ENCODE results near the gene KLK6. TPM values are rescaled to one million over a fixed set of nuclear protein-coding genes. Genes with fewer than 3 reads are reported as not detected.
A peak's percentile ranks its signal among the peaks of the same experiment; 100 is the strongest.

KLK6 gene
- total and polyA plus RNA-seq, 3 experiments from 2014 or later: not detected

GRCh38 chr19:50982186-50982585 is 12.8 kb upstream of the KLK6 start:
- Histone ChIP-seq H3K9me3 (ENCODE audit: low read length) (no peaks in the 10 kb centered on the region), H3K4me3 (ENCODE audit: low read length) (no peak overlapping the region), H3K27me3 (ENCODE audit: insufficient read depth, low read length, poor library complexity, severe bottlenecking) (no peaks in the 10 kb centered on the region), H3K27ac (ENCODE audit: low read depth, low read length) (no peak overlapping the region), H3K36me3 (ENCODE audit: insufficient read depth, low read length) (no peaks in the 10 kb centered on the region), H3K4me1 (ENCODE audit: insufficient read depth, low read length) (no peaks in the 10 kb centered on the region)
- CTCF ChIA-PET: no interaction called here
- H3K27ac Mint-ChIP-seq: no peak overlapping the region
- no peak overlapping the region for H3K4me3 Mint-ChIP-seq
- no peaks in the 10 kb centered on the region for H3K9me3 Mint-ChIP-seq
- no peak for DNase-seq
- H3K4me1 Mint-ChIP-seq: no peaks in the 10 kb centered on the region
- H3K36me3 Mint-ChIP-seq: no peaks in the 10 kb centered on the region
- POLR2A ChIA-PET: no interaction called here
- H3K27me3 Mint-ChIP-seq: peaks cover 22 to 55% of the 10 kb centered on the region in 2 donors

GRCh38 chr19:50981587-50982146 is 12.3 kb upstream of the KLK6 start:
- Mint-ChIP-seq H3K27ac (no peak overlapping the region), H3K4me3 (no peak overlapping the region), H3K4me1 (no peaks in the 10 kb centered on the region), H3K36me3 (no peaks in the 10 kb centered on the region), H3K9me3 (peaks cover 0 to 4% (median 0%) of the 10 kb centered on the region in 5 donors), H3K27me3 (peaks cover 24 to 56% of the 10 kb centered on the region in 2 donors)
- no peak overlapping the region for H3K27ac ChIP-seq (ENCODE audit: low read depth, low read length)
- ChIA-PET CTCF (no interaction called here), POLR2A (no interaction called here)
- no peaks in the 10 kb centered on the region for H3K4me1 ChIP-seq (ENCODE audit: insufficient read depth, low read length)
- H3K27me3 ChIP-seq (ENCODE audit: insufficient read depth, low read length, poor library complexity, severe bottlenecking): no peaks in the 10 kb centered on the region
- no peaks in the 10 kb centered on the region for H3K9me3 ChIP-seq (ENCODE audit: low read length)
- H3K36me3 ChIP-seq (ENCODE audit: insufficient read depth, low read length): no peaks in the 10 kb centered on the region
- DNase-seq: no peak
- no peak overlapping the region for H3K4me3 ChIP-seq (ENCODE audit: low read length)

- Histone ChIP-seq H3K4me1 (ENCODE audit: insufficient read depth, low read length) (no peaks in the 10 kb centered on the region), H3K4me3 (ENCODE audit: low read length) (no peak overlapping the region), H3K27me3 (ENCODE audit: insufficient read depth, low read length, poor library complexity, severe bottlenecking) (no peaks in the 10 kb centered on the region), H3K27ac (ENCODE audit: low read depth, low read length) (no peak overlapping the region), H3K9me3 (ENCODE audit: low read length) (no peaks in the 10 kb centered on the region), H3K36me3 (ENCODE audit: insufficient read depth, low read length) (no peaks in the 10 kb centered on the region)
- Mint-ChIP-seq H3K36me3 (no peaks in the 10 kb centered on the region), H3K4me1 (no peaks in the 10 kb centered on the region), H3K27me3 (peaks cover 25 to 59% of the 10 kb centered on the region in 2 donors), H3K27ac (no peak overlapping the region), H3K9me3 (peaks cover 0 to 7% (median 0%) of the 10 kb centered on the region in 5 donors), H3K4me3 (no peak overlapping the region)
- POLR2A ChIA-PET: no interaction called here
- no peak for DNase-seq
- CTCF ChIA-PET: no interaction called here
These were observed 10.8 kb upstream of the KLK6 start for GRCh38 chr19:50980208-50980607.

- H3K27ac ChIP-seq (ENCODE audit: low read depth, low read length): no peak overlapping the region
- H3K27me3 Mint-ChIP-seq: peaks cover 25 to 55% of the 10 kb centered on the region in 2 donors
- H3K9me3 Mint-ChIP-seq: peaks cover 0 to 7% (median 0%) of the 10 kb centered on the region in 5 donors
- DNase-seq: no peak
- H3K4me3 Mint-ChIP-seq: no peak overlapping the region
- ChIA-PET POLR2A (no interaction called here), CTCF (no interaction called here)
- no peaks in the 10 kb centered on the region for H3K9me3 ChIP-seq (ENCODE audit: low read length)
- H3K36me3 ChIP-seq (ENCODE audit: insufficient read depth, low read length): no peaks in the 10 kb centered on the region
- H3K4me3 ChIP-seq (ENCODE audit: low read length): no peak overlapping the region
- no peaks in the 10 kb centered on the region for H3K4me1 ChIP-seq (ENCODE audit: insufficient read depth, low read length)
- H3K4me1 Mint-ChIP-seq: no peaks in the 10 kb centered on the region
- H3K27ac Mint-ChIP-seq: no peak overlapping the region
- no peaks in the 10 kb centered on the region for H3K36me3 Mint-ChIP-seq
- no peaks in the 10 kb centered on the region for H3K27me3 ChIP-seq (ENCODE audit: insufficient read depth, low read length, poor library complexity, severe bottlenecking)
These were observed 10.4 kb upstream of the KLK6 start for GRCh38 chr19:50979758-50980157.

- no peaks in the 10 kb centered on the region for H3K27me3 ChIP-seq (ENCODE audit: insufficient read depth, low read length, poor library complexity, severe bottlenecking)
These were observed 9.5 kb upstream of the KLK6 start for GRCh38 chr19:50978772-50979390.

GRCh38 chr19:50977626-50978025 is 8.2 kb upstream of the KLK6 start:
- Mint-ChIP-seq H3K27ac (no peak overlapping the region), H3K27me3 (peaks cover 23 to 62% of the 10 kb centered on the region in 2 donors), H3K36me3 (no peaks in the 10 kb centered on the region), H3K9me3 (peaks cover 0 to 7% (median 0%) of the 10 kb centered on the region in 5 donors), H3K4me1 (no peaks in the 10 kb centered on the region), H3K4me3 (no peak overlapping the region)
- no peak for DNase-seq
- H3K36me3 ChIP-seq (ENCODE audit: insufficient read depth, low read length): no peaks in the 10 kb centered on the region
- POLR2A ChIA-PET: no interaction called here
- H3K4me3 ChIP-seq (ENCODE audit: low read length): no peak overlapping the region
- CTCF ChIA-PET: no interaction called here
- no peaks in the 10 kb centered on the region for H3K9me3 ChIP-seq (ENCODE audit: low read length)
- H3K4me1 ChIP-seq (ENCODE audit: insufficient read depth, low read length): no peaks in the 10 kb centered on the region
- H3K27me3 ChIP-seq (ENCODE audit: insufficient read depth, low read length, poor library complexity, severe bottlenecking): no peaks in the 10 kb centered on the region
- no peak overlapping the region for H3K27ac ChIP-seq (ENCODE audit: low read depth, low read length)

More at GRCh38 chr19:50978772-50979390, 9.5 kb upstream of the KLK6 start:
- ChIA-PET POLR2A (no interaction called here), CTCF (no interaction called here)
- no peak overlapping the region for H3K27ac ChIP-seq (ENCODE audit: low read depth, low read length)
- Mint-ChIP-seq H3K27me3 (peaks cover 23 to 56% of the 10 kb centered on the region in 2 donors), H3K9me3 (peaks cover 0 to 7% (median 0%) of the 10 kb centered on the region in 5 donors), H3K27ac (no peak overlapping the region), H3K4me3 (no peak overlapping the region), H3K4me1 (no peaks in the 10 kb centered on the region), H3K36me3 (no peaks in the 10 kb centered on the region)
- no peak for DNase-seq
- H3K4me1 ChIP-seq (ENCODE audit: insufficient read depth, low read length): no peaks in the 10 kb centered on the region
- H3K9me3 ChIP-seq (ENCODE audit: low read length): no peaks in the 10 kb centered on the region
- no peak overlapping the region for H3K4me3 ChIP-seq (ENCODE audit: low read length)
- no peaks in the 10 kb centered on the region for H3K36me3 ChIP-seq (ENCODE audit: insufficient read depth, low read length)

GRCh38 chr19:50975766-50976165 is 6.4 kb upstream of the KLK6 start:
- Mint-ChIP-seq H3K4me1 (no peaks in the 10 kb centered on the region), H3K27ac (peak overlapping the region in 1 of 8 donors; percentile 7), H3K27me3 (peaks cover 20 to 58% of the 10 kb centered on the region in 2 donors), H3K4me3 (no peak overlapping the region), H3K36me3 (no peaks in the 10 kb centered on the region), H3K9me3 (peaks cover 0 to 7% (median 0%) of the 10 kb centered on the region in 5 donors)
- H3K36me3 ChIP-seq (ENCODE audit: insufficient read depth, low read length): no peaks in the 10 kb centered on the region
- no peak overlapping the region for H3K4me3 ChIP-seq (ENCODE audit: low read length)
- no peaks in the 10 kb centered on the region for H3K9me3 ChIP-seq (ENCODE audit: low read length)
- H3K4me1 ChIP-seq (ENCODE audit: insufficient read depth, low read length): no peaks in the 10 kb centered on the region
- H3K27me3 ChIP-seq (ENCODE audit: insufficient read depth, low read length, poor library complexity, severe bottlenecking): no peaks in the 10 kb centered on the region
- ChIA-PET POLR2A (no interaction called here), CTCF (no interaction called here)
- H3K27ac ChIP-seq (ENCODE audit: low read depth, low read length): no peak overlapping the region
- no peak for DNase-seq

- peaks cover 25 to 65% of the 10 kb centered on the region in 2 donors for H3K27me3 Mint-ChIP-seq
These were observed 5.5 kb upstream of the KLK6 start for GRCh38 chr19:50974702-50975556.

More at GRCh38 chr19:50974702-50975556, 5.5 kb upstream of the KLK6 start:
- H3K27me3 ChIP-seq (ENCODE audit: insufficient read depth, low read length, poor library complexity, severe bottlenecking): no peaks in the 10 kb centered on the region
- H3K4me3 ChIP-seq (ENCODE audit: low read length): no peak overlapping the region
- no peaks in the 10 kb centered on the region for H3K4me1 ChIP-seq (ENCODE audit: insufficient read depth, low read length)
- H3K27ac Mint-ChIP-seq: no peak overlapping the region
- H3K4me1 Mint-ChIP-seq: no peaks in the 10 kb centered on the region
- no peak overlapping the region for H3K27ac ChIP-seq (ENCODE audit: low read depth, low read length)
- H3K36me3 ChIP-seq (ENCODE audit: insufficient read depth, low read length): no peaks in the 10 kb centered on the region
- no peaks in the 10 kb centered on the region for H3K9me3 ChIP-seq (ENCODE audit: low read length)
- H3K36me3 Mint-ChIP-seq: no peaks in the 10 kb centered on the region
- DNase-seq: no peak
- peaks cover 0 to 7% (median 0%) of the 10 kb centered on the region in 5 donors for H3K9me3 Mint-ChIP-seq
- ChIA-PET CTCF (no interaction called here), POLR2A (no interaction called here)
- no peak overlapping the region for H3K4me3 Mint-ChIP-seq

Data from CD8-positive, alpha-beta memory T cell (primary cell).